ENCODE results near the gene IDUA.

GRCh38 chr4:974668-975067 is 12.2 kb upstream of the IDUA start:
- TF ChIP-seq POLR2A (IDR thresholded peaks at IDR 0.05): no peak
- TF ChIP-seq CTCF (IDR thresholded peaks at IDR 0.05): no peak
